GM18505 (cell line): ENCODE results near the gene PCLO.
"Not testable (repeated sequence)": the region's sequence is repeated elsewhere in the genome, so short reads cannot be mapped to it uniquely, and the experiment has no call there.

ENCODE experiments used
- ATAC-seq: cut with Tn5 transposase; IDR thresholded peaks from one replicate; pipeline ENCODE4 v1.9.1; 2021; ENCODE audit not compliant: unreplicated experiment
- POLR2A ChIP-seq: IDR thresholded peaks from 4 replicates; pipeline ENCODE4 v1.6.1; 2011; ENCODE audit warnings: borderline replicate concordance; ENCODE audit not compliant: insufficient read depth, insufficient read length; ENCODE audit errors: extremely low read depth

The PCLO gene

DNA sequence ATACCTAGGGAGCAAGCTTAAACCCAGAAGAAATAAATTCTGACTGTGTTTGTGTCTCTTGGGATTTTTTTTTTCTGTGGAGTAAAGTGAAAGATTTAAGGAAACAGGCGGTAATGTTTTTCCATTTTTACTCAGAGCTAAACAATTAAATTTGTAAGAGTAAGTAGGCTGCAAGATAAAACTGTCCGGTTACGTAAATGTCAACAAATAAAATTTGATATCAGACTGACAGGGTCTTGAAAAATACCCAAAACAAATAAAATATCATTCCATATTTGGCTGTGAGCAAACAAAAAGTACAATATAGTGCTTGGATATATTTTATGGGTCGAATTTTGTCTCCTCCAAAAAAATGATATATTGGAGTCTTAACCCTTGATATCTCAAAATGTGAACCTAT lies 217.6 kb downstream of the PCLO start:
- no peak for ATAC-seq
- no peak for TF ChIP-seq POLR2A

DNA sequence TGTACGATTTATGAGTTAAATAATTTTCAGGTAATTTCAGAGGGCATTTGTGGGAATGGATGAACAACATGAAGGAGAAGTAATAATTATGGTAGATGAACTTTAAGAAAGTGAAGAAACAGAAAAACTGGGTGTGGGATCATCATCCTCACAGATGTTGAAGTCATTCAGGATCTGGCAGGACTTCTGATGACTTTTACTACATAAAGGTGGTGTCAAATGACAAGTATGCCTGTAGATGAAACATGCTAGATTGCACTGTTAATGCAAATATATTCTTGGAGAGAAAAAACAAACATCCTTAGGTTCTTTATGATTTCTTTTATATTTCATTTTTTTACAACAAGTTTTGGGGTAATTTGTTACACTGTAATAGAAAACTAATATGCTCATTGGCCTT lies 230.2 kb downstream of the PCLO start:
- TF ChIP-seq POLR2A = no peak
- ATAC-seq = no peak

DNA sequence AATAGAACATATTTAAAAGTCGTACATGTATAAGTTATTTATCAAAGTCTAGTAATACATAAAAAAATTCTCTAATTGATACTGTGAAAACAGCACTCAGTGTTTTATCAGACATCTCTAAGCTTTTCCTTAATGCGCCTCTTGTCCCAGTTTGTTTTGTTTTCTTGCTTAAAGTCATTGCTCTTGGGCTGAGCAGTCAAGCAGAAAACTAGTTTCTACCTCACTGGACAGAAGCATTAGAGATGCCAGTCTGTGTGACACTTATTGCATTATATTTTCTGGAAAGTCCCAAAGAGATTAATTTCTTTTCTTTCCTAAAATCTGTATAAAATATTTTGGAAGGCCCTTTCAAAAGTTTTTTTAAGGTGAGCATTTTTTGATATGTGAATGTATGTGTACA lies 236.2 kb downstream of the PCLO start:
- ATAC-seq = peak; percentile 58

GRCh38 chr7:82925331-82925730 lies 237.4 kb downstream of the PCLO start:
- no peak for ATAC-seq
- no peak for TF ChIP-seq POLR2A

More for the DNA sequence above, 236.2 kb downstream of the PCLO start:
- TF ChIP-seq POLR2A = no peak

- no peak for ATAC-seq
- no peak for TF ChIP-seq POLR2A
Measured at GRCh38 chr7:82906502-82906901, 256.2 kb downstream of the PCLO start.

- ATAC-seq = no peak
- TF ChIP-seq POLR2A = no peak
Measured at GRCh38 chr7:82904871-82905270, 257.8 kb downstream of the PCLO start.

- not testable (repeated sequence) for ATAC-seq
Measured at GRCh38 chr7:82901098-82901497, 261.6 kb downstream of the PCLO start.

DNA sequence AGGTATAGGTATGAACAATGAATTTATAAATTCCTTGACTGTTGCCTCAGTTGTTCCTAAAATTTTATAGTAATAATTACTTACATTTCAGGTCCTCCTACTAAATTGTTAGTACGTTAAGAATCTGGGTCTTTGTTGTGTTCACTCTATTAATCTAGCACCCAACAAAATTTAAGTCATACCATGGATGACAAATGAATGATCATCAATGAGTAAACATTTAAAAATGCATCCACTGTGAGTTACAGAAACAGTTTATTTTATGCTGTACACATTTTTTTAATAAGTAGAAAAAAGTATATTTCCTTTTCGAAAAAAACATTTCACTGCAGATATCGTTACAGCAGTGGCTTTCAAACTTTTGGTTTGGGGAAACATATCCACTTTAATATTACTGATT lies 265.2 kb downstream of the PCLO start:
- ATAC-seq = no peak
- no peak for TF ChIP-seq POLR2A

DNA sequence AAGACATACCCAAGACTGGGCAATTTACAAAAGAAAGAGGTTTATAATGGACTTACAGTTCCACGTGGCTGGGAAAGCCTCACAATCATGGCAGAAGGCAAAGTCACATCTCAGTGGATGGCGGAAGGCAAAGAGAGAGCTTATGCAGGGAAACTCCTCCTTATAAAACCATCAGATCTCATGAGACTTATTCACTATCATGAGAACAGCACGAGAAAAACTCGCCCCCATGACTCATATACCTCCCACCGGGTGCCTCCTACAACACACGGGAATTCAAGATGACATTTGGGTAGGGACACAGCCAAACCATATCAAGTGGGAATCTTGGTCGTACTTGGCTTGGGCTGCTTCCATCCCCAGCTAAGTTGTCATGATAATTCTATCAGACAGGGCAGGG lies 268.3 kb downstream of the PCLO start:
- not testable (repeated sequence) for ATAC-seq

- no peak for ATAC-seq
- no peak for TF ChIP-seq POLR2A
Measured at GRCh38 chr7:82886324-82886723, 276.4 kb downstream of the PCLO start.

DNA sequence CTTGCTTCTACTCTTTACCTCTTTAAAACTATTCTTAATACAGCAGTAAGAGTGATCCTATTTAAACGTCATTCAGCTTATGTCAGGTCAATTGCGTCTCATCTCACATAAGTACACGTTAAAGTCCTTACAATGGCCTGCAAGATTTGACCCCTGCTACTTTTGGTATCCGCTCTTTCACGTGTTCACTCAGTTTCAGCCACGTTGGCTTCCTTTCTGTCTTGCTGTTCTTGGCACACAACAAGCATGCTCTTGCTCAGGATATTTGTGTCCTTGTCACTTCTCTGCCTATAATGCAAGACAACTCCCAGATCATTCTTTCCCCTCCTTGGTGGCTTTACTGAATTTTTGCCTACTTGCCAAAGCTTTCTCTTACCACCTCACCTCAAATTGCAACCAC lies 296.8 kb downstream of the PCLO start:
- no peak for ATAC-seq
- no peak for TF ChIP-seq POLR2A

DNA sequence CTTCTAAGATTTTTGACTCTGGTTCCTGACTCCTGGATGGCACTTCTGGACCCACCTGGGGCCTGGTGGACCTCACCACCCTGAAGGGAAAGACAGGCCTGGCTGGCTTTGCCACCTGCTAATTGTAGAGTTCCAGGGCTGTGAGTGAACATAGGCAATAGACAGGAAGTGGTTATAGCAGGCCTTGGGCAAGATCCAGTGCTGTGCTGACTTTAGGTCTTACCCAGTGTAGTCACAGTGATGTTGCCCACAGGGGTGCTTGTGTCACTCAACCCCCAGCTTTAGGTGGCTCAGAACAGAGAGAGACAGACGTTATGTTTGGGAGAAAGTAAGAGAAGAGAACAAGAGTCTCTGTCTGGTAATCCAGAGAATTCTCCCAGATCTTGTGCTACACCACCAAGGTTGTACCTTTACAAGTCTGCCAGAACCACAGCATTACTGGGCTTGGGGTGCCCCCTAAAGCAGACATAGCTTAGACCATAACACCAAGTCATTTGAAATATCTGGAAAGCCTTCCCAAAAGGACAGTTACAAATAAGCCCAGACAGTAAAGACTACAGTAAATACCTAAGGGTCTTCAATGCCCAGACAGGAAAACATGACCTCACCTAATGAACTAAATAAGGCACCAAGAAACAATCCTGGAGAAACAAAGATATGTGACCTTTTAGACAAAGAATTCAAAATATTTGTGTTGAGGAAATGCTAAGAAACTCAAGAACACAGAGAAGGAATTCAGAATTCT lies 303.4 kb downstream of the PCLO start:
- no peak for TF ChIP-seq POLR2A
- ATAC-seq = no peak

GRCh38 chr7:82851121-82851520 lies 311.6 kb downstream of the PCLO start:
- no peak for TF ChIP-seq POLR2A
- no peak for ATAC-seq

DNA sequence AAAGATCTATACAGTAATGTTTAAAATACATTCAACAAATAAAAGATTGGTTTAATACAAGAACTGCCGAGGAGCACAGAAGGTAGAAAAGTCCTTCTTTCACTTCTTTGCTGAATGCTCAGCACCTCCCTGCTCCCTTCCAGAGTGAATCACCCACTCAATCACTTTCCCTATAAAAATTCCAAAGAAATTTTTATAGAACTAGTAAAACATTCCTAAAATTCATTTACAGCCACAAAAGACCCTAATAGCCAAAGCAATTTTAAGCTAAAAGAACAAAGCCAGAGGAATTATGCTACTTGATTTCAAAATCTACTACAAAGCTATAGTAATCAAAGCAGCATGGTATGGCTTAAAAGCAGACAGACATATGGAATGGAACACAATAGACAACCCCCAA lies 320.9 kb downstream of the PCLO start:
- no peak for ATAC-seq
- no peak for TF ChIP-seq POLR2A

GRCh38 chr7:82840061-82840460 lies 322.6 kb downstream of the PCLO start:
- ATAC-seq = no peak
- no peak for TF ChIP-seq POLR2A
